Activated T-cell treated with anti-CD3 and anti-CD28 coated beads, Interleukin-2, amount 50 U/mL, for 1 hour (primary cell): ENCODE measurements around the gene CSTPP1.
"Not testable (repeated sequence)": the region's sequence is repeated elsewhere in the genome, so short reads cannot be mapped to it uniquely, and the experiment has no call there.

Experiments used
- DNase-seq: peaks from one replicate; pipeline ENCODE4 v3.0.0-alpha.2; 2020

The CSTPP1 gene

GRCh38 chr11:46961041-46961440 lies 24.5 kb downstream of the CSTPP1 start:
- DNase-seq = no peak

GRCh38 chr11:46961886-46962285 lies 25.3 kb downstream of the CSTPP1 start:
- not testable (repeated sequence) for DNase-seq

- DNase-seq = no peak
These were observed 27.3 kb downstream of the CSTPP1 start for GRCh38 chr11:46963844-46964243.

- DNase-seq = no peak
These were observed 30.2 kb downstream of the CSTPP1 start for GRCh38 chr11:46966773-46967172.

- DNase-seq = no peak
These were observed 31.4 kb downstream of the CSTPP1 start for GRCh38 chr11:46967962-46968361.

GRCh38 chr11:46969379-46969778 lies 32.8 kb downstream of the CSTPP1 start:
- DNase-seq = no peak

GRCh38 chr11:46970913-46971625 lies 34.5 kb downstream of the CSTPP1 start:
- DNase-seq = no peak

GRCh38 chr11:46972343-46972742 lies 35.8 kb downstream of the CSTPP1 start:
- DNase-seq = no peak

- no peak for DNase-seq
These were observed 36.3 kb downstream of the CSTPP1 start for GRCh38 chr11:46972821-46973220.

- no peak for DNase-seq
These were observed 39.8 kb downstream of the CSTPP1 start for GRCh38 chr11:46976182-46976854.

- DNase-seq = no peak
These were observed 40.7 kb downstream of the CSTPP1 start for GRCh38 chr11:46977038-46977813.

- no peak for DNase-seq
These were observed 41.5 kb downstream of the CSTPP1 start for GRCh38 chr11:46978005-46978491.

- DNase-seq = no peak
These were observed 42.8 kb downstream of the CSTPP1 start for GRCh38 chr11:46979358-46979757.

- DNase-seq = no peak
These were observed 44.9 kb downstream of the CSTPP1 start for GRCh38 chr11:46981436-46981835.

- DNase-seq = no peak
These were observed 46.4 kb downstream of the CSTPP1 start for GRCh38 chr11:46982797-46983452.

GRCh38 chr11:46983598-46983997 lies 47.0 kb downstream of the CSTPP1 start:
- DNase-seq = no peak

GRCh38 chr11:46984548-46984947 lies 48.0 kb downstream of the CSTPP1 start:
- no peak for DNase-seq

- DNase-seq = no peak
These were observed 48.4 kb downstream of the CSTPP1 start for GRCh38 chr11:46984987-46985386.

GRCh38 chr11:46987183-46987582 lies 50.6 kb downstream of the CSTPP1 start:
- DNase-seq = no peak

- not testable (repeated sequence) for DNase-seq
These were observed 53.4 kb downstream of the CSTPP1 start for GRCh38 chr11:46989810-46990487.

GRCh38 chr11:46991391-46991790 lies 54.8 kb downstream of the CSTPP1 start:
- DNase-seq = no peak

- DNase-seq = not testable (repeated sequence)
These were observed 55.8 kb downstream of the CSTPP1 start for GRCh38 chr11:46992386-46992785.
